Lower leg skin (tissue), 3 donors: ENCODE results near the gene FBXO17.

ENCODE experiments used
- CTCF ChIP-seq, 3 donors: fragments of 450-650 bp; IDR thresholded peaks; one replicate each; pipeline ENCODE4 v1.5.1; 2016; ENCODE audit warnings: antibody characterized with exemption in 3 of 3, mild to moderate bottlenecking in 3 of 3, moderate library complexity in 2 of 3
- POLR2A ChIP-seq, 2 donors: fragments of 450-650 bp; IDR thresholded peaks; one replicate each; pipeline ENCODE4 v1.6.1; 2016 to 2017; ENCODE audit warnings: antibody characterized with exemption in 2 of 2, mild to moderate bottlenecking in 1 of 2, moderate library complexity in 1 of 2

GRCh38 chr19:38977445-38978325, 2.1 kb upstream of the FBXO17 start:
- TF ChIP-seq POLR2A (IDR thresholded peaks at IDR 0.05) = no peak
- no peak for TF ChIP-seq CTCF (IDR thresholded peaks at IDR 0.05)
